Left lung (tissue), 10 donors: ENCODE measurements around the gene AATF. TPM values are rescaled to one million over a fixed set of nuclear protein-coding genes. Genes with fewer than 3 reads are reported as not detected.

Experiments
- ATAC-seq: fragments of 200-7000 bp; cut with Tn5 transposase; one replicate; pipeline ENCODE4 v1.9.1; 2020; ENCODE audit warnings: moderate library complexity
- DNase-seq, 4 donors: peaks; one replicate each; pipeline ENCODE4 v3.0.0-alpha.2; 2013 to 2020
- H3K27ac ChIP-seq, 2 donors: fragments of 200-600 bp; sonication (generic) in 1 of 2; one replicate each; pipeline versions ENCODE4 v1.5.0 to v1.8.0; 2020 to 2021
- H3K27me3 ChIP-seq, 2 donors: fragments of 200-600 bp; sonication (generic) in 1 of 2; one replicate each; pipeline versions ENCODE4 v1.5.0 to v1.8.0; 2020 to 2021
- H3K36me3 ChIP-seq, 2 donors: fragments of 200-600 bp; sonication (generic) in 1 of 2; one replicate each; pipeline versions ENCODE4 v1.5.0 to v1.8.0; 2020 to 2021
- H3K4me1 ChIP-seq, 2 donors: fragments of 200-600 bp; one replicate each; pipeline ENCODE4 v1.8.0; 2021
- H3K4me3 ChIP-seq, 2 donors: fragments of 200-600 bp; sonication (generic) in 1 of 2; one replicate each; pipeline versions ENCODE4 v1.5.0 to v1.8.0; 2020 to 2021; ENCODE audit warnings: mild to moderate bottlenecking in 1 of 2
- H3K9me3 ChIP-seq, 2 donors: fragments of 200-600 bp; sonication (generic) in 1 of 2; one replicate each; pipeline versions ENCODE4 v1.5.0 to v1.8.0; 2020 to 2021
- CTCF ChIP-seq, 2 donors: fragments of 200-600 bp; sonication (generic) in 1 of 2; IDR thresholded peaks; one replicate each; pipeline versions ENCODE4 v1.5.0 to v1.8.0; 2021; ENCODE audit warnings: antibody characterized with exemption in 2 of 2
- intact Hi-C, 2 donors: fragments of 100-400 bp; cut with DNase I; formaldehyde crosslinking; loops; one replicate each; pipeline versions ENCODE4 v1.11.2 to v1.14.2; 2022
- polyA plus RNA-seq, 6 donors: library from polyadenylated mRNA; unstranded; fragments of 120-200 nt; gene quantifications; one replicate each; pipeline ENCODE4 v1.2.1, GENCODE V29; 2013; ENCODE audit not compliant: insufficient read length in 6 of 6
- total RNA-seq, 2 donors: library from RNA; stranded (reverse); fragmentation: NEBNext Ultra II Directional; extraction: Animal tissue kit (Norgen Biotek cat#: 25700); gene quantifications; one replicate each; pipeline ENCODE4 v1.2.1, GENCODE V29; 2021
- donor health status: DM: no; HTN: yes; CAD: no.
- donor health status: DM: no; HTN: no; CAD: no.

The AATF gene
- total and polyA plus RNA-seq, 8 donors = 31.6 to 42.4 (median 37.8) TPM

- ATAC-seq (no peak), DNase-seq (no peak)
- TF ChIP-seq CTCF (IDR thresholded peaks at IDR 0.05) = no peak
- intact Hi-C loops = no loop called here
- H3K27me3 ChIP-seq = peaks cover 0 to 9% of the 10 kb centered on the region in 2 donors
- H3K9me3 ChIP-seq = no peaks in the 10 kb centered on the region
- no peak overlapping the region for H3K4me3 ChIP-seq
- H3K27ac ChIP-seq = no peak overlapping the region
- no peaks in the 10 kb centered on the region for H3K4me1 ChIP-seq
- H3K36me3 ChIP-seq = peaks cover 0 to 29% of the 10 kb centered on the region in 2 donors
Observed at GRCh38 chr17:37060094-37060493, 111.3 kb downstream of the AATF start.

GRCh38 chr17:37060928-37061327 is 112.2 kb downstream of the AATF start:
- ATAC-seq (no peak), DNase-seq (no peak)
- no peak overlapping the region for H3K27ac ChIP-seq
- H3K36me3 ChIP-seq = peaks cover 0 to 22% of the 10 kb centered on the region in 2 donors
- H3K4me1 ChIP-seq = no peaks in the 10 kb centered on the region
- TF ChIP-seq CTCF (IDR thresholded peaks at IDR 0.05) = no peak
- H3K27me3 ChIP-seq = peaks cover 5 to 18% of the 10 kb centered on the region in 2 donors
- intact Hi-C loops = no loop called here
- no peaks in the 10 kb centered on the region for H3K9me3 ChIP-seq
- no peak overlapping the region for H3K4me3 ChIP-seq

- H3K36me3 ChIP-seq = peaks cover 0 to 11% of the 10 kb centered on the region in 2 donors
- no peak for ATAC-seq
- H3K4me3 ChIP-seq = no peak overlapping the region
- intact Hi-C loops = no loop called here
- H3K9me3 ChIP-seq = no peaks in the 10 kb centered on the region
- H3K27ac ChIP-seq = no peak overlapping the region
- DNase-seq = no peak
- TF ChIP-seq CTCF (IDR thresholded peaks at IDR 0.05) = no peak
- no peaks in the 10 kb centered on the region for H3K4me1 ChIP-seq
- peaks cover 11 to 28% of the 10 kb centered on the region in 2 donors for H3K27me3 ChIP-seq
Observed at GRCh38 chr17:37062021-37062420, 113.3 kb downstream of the AATF start.

- intact Hi-C loops = no loop called here
- no peaks in the 10 kb centered on the region for H3K4me1 ChIP-seq
- no peak for TF ChIP-seq CTCF (IDR thresholded peaks at IDR 0.05)
- no peak overlapping the region for H3K27ac ChIP-seq
- no peaks in the 10 kb centered on the region for H3K36me3 ChIP-seq
- peaks cover 11 to 41% of the 10 kb centered on the region in 2 donors for H3K27me3 ChIP-seq
- DNase-seq (no peak), ATAC-seq (no peak)
- no peaks in the 10 kb centered on the region for H3K9me3 ChIP-seq
- H3K4me3 ChIP-seq = no peak overlapping the region
Observed at GRCh38 chr17:37064206-37064605, 115.5 kb downstream of the AATF start.

- ATAC-seq (no peak), DNase-seq (no peak)
- no peaks in the 10 kb centered on the region for H3K9me3 ChIP-seq
- peaks cover 11 to 41% of the 10 kb centered on the region in 2 donors for H3K27me3 ChIP-seq
- intact Hi-C loops = no loop called here
- no peaks in the 10 kb centered on the region for H3K36me3 ChIP-seq
- H3K27ac ChIP-seq = no peak overlapping the region
- no peak for TF ChIP-seq CTCF (IDR thresholded peaks at IDR 0.05)
- no peaks in the 10 kb centered on the region for H3K4me1 ChIP-seq
- H3K4me3 ChIP-seq = no peak overlapping the region
Observed at GRCh38 chr17:37064956-37065355, 116.2 kb downstream of the AATF start.
